ENCODE results near the gene GPATCH11. TPM values are rescaled to one million over a fixed set of nuclear protein-coding genes. Genes with fewer than 3 reads are reported as not detected.
A peak's percentile ranks its signal among the peaks of the same experiment; 100 is the strongest.

Gene GPATCH11
- total RNA-seq, 2 donors from 2014 or later = 7.1 to 7.3 TPM

GRCh38 chr2:37080266-37080665, 4.1 kb upstream of the GPATCH11 start:
- no peak overlapping the region for H3K27ac ChIP-seq
- no peaks in the 10 kb centered on the region for H3K27me3 ChIP-seq
- H3K9ac ChIP-seq (ENCODE audit: low read depth in 2 of 2, low read length in 2 of 2) = no peak overlapping the region
- intact Hi-C loops (cut with DNase I) = no loop called here
- H3K4me1 ChIP-seq = no peaks in the 10 kb centered on the region
- no peak for TF ChIP-seq CTCF (IDR thresholded peaks at IDR 0.05)
- no peak overlapping the region for H3K4me3 ChIP-seq
- no peaks in the 10 kb centered on the region for H3K9me3 ChIP-seq
- no peak for DNase-seq
- H3K36me3 ChIP-seq = no peaks in the 10 kb centered on the region

- Histone ChIP-seq H3K4me3 (no peak overlapping the region), H3K9me3 (no peaks in the 10 kb centered on the region), H3K9ac (ENCODE audit: low read depth in 2 of 2, low read length in 2 of 2) (no peak overlapping the region), H3K36me3 (no peaks in the 10 kb centered on the region), H3K4me1 (no peaks in the 10 kb centered on the region), H3K27ac (no peak overlapping the region), H3K27me3 (no peaks in the 10 kb centered on the region)
- intact Hi-C loops (cut with DNase I) = no loop called here
- DNase-seq = no peak
- no peak for TF ChIP-seq CTCF (IDR thresholded peaks at IDR 0.05)
These were observed 3.6 kb upstream of the GPATCH11 start for GRCh38 chr2:37080689-37081088.

- Histone ChIP-seq H3K27me3 (no peaks in the 10 kb centered on the region), H3K4me1 (no peaks in the 10 kb centered on the region), H3K9me3 (no peaks in the 10 kb centered on the region), H3K27ac (peak overlapping the region; percentile 87), H3K36me3 (no peaks in the 10 kb centered on the region), H3K4me3 (peak overlapping the region; percentile 91), H3K9ac (ENCODE audit: low read depth in 2 of 2, low read length in 2 of 2) (peak overlapping the region; percentile 87 to 89)
- no peak for TF ChIP-seq CTCF (IDR thresholded peaks at IDR 0.05)
- intact Hi-C loops (cut with DNase I) = no loop called here
- no peak for DNase-seq
These were observed 479 bp downstream of the GPATCH11 start for GRCh38 chr2:37084797-37085196.

GRCh38 chr2:37085731-37086147, 1.4 kb downstream of the GPATCH11 start:
- Histone ChIP-seq H3K36me3 (no peaks in the 10 kb centered on the region), H3K9ac (ENCODE audit: low read depth in 2 of 2, low read length in 2 of 2) (no peak overlapping the region), H3K4me1 (no peaks in the 10 kb centered on the region), H3K27ac (no peak overlapping the region), H3K9me3 (no peaks in the 10 kb centered on the region), H3K27me3 (no peaks in the 10 kb centered on the region), H3K4me3 (no peak overlapping the region)
- intact Hi-C loops (cut with DNase I) = no loop called here
- no peak for DNase-seq
- no peak for TF ChIP-seq CTCF (IDR thresholded peaks at IDR 0.05)

GRCh38 chr2:37090019-37090477, 5.7 kb downstream of the GPATCH11 start:
- H3K27me3 ChIP-seq = no peaks in the 10 kb centered on the region

More at GRCh38 chr2:37090019-37090477, 5.7 kb downstream of the GPATCH11 start:
- Histone ChIP-seq H3K4me3 (no peak overlapping the region), H3K27ac (no peak overlapping the region), H3K36me3 (no peaks in the 10 kb centered on the region), H3K4me1 (no peaks in the 10 kb centered on the region), H3K9me3 (no peaks in the 10 kb centered on the region), H3K9ac (ENCODE audit: low read depth in 2 of 2, low read length in 2 of 2) (no peak overlapping the region)
- no peak for DNase-seq
- intact Hi-C loops (cut with DNase I) = no loop called here
- no peak for TF ChIP-seq CTCF (IDR thresholded peaks at IDR 0.05)
